HEK293T (cell line): Measurements from ENCODE around the gene NHS.

Experiments used
- CTBP1 ChIP-seq: fragments of 450-650 bp; IDR thresholded peaks from 2 replicates; pipeline ENCODE4 v1.6.1; 2016; ENCODE audit warnings: borderline replicate concordance
- ELF4 ChIP-seq: fragments of 450-650 bp; IDR thresholded peaks from 2 replicates; pipeline ENCODE4 v1.6.1; 2017; ENCODE audit warnings: antibody characterized with exemption
- FOXA1 ChIP-seq: fragments of 450-650 bp; IDR thresholded peaks from 2 replicates; pipeline ENCODE4 v1.6.1; 2016; ENCODE audit warnings: mild to moderate bottlenecking
- FOXK2 ChIP-seq: fragments of 450-650 bp; IDR thresholded peaks from 2 replicates; pipeline ENCODE4 v1.6.1; 2016; ENCODE audit warnings: mild to moderate bottlenecking
- FOXM1 ChIP-seq: fragments of 450-650 bp; IDR thresholded peaks from 2 replicates; pipeline ENCODE4 v1.6.1; 2017; ENCODE audit warnings: mild to moderate bottlenecking, borderline replicate concordance
- SP1 ChIP-seq: fragments of 450-650 bp; IDR thresholded peaks from 2 replicates; pipeline ENCODE4 v1.6.1; 2017
- SUZ12 ChIP-seq: fragments of 450-650 bp; IDR thresholded peaks from 2 replicates; pipeline ENCODE4 v1.6.1; 2016; ENCODE audit warnings: mild to moderate bottlenecking

DNA sequence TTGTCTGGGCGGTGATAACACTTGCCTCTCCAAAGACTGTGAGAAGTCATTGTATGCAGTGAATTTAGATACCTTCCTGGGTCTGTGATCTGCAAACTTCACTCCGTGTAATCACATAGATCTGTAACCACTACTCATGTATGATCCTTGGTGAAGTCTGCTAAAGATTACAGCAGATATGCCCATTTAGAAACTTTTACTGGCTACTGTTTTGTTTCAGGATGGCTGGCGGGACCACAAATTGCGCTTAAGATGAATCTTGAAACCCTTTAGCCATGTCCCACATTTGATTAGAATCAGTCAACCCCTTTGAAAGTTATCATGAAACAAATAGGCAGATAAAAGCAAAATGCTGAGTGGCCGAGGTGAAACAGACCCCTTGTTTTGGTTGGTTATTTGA, 235.8 kb downstream of the NHS start:
- TF ChIP-seq FOXM1: no peak
- no peak for TF ChIP-seq FOXK2
- TF ChIP-seq CTBP1: no peak
- no peak for TF ChIP-seq SUZ12
- no peak for TF ChIP-seq FOXA1
- no peak for TF ChIP-seq ELF4
- TF ChIP-seq SP1: no peak
